Erythroblast (primary cell): ENCODE data around the gene RHOBTB1.

Source experiments
- GATA1 ChIP-seq: IDR thresholded peaks from 2 replicates; pipeline ENCODE4 v1.6.1; 2011; ENCODE audit warnings: low read depth, mild to moderate bottlenecking, control low read depth, low read length, moderate library complexity
- POLR2A ChIP-seq: IDR thresholded peaks from 2 replicates; pipeline ENCODE4 v1.6.1; 2011; ENCODE audit warnings: mild to moderate bottlenecking, low read length

DNA sequence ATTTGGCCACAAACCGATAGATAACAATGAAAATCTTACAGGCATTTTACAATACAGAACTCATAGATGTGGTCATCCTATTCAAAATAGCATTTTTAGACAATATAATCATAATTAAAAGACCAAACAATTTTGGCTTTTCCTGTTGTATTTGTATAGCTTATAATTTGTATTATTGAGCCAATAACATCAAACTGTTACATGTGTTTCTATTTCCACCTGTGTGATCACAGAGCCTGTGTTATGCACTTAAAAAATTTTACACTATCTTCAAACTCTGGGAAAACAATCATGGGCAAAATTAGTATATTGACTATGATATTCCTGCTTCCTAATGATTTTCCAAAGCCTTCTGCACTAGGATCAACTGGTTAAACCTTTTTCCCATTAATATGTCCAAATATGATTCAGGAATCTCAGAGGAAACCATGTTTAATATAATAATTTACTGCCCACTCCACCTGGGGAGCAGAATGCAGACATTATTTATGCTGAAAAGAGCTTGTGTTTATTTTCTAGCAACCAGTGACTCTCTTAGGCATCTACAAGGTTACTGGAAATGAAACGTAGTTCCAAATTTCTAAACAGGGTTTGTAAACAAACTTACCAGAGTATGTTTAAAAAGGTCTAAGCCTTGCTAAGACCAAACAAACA, 1.7 kb downstream of the RHOBTB1 start:
- TF ChIP-seq POLR2A: no peak
- TF ChIP-seq GATA1: no peak
